ENCODE results near the gene SLC9A8. TPM values are rescaled to one million over a fixed set of nuclear protein-coding genes. Genes with fewer than 3 reads are reported as not detected.

Gene SLC9A8
- total and polyA plus RNA-seq, 2 donors (not counting 1 experiment from before 2014, with no cell fraction given) = 17.8 to 29.7 TPM

DNA sequence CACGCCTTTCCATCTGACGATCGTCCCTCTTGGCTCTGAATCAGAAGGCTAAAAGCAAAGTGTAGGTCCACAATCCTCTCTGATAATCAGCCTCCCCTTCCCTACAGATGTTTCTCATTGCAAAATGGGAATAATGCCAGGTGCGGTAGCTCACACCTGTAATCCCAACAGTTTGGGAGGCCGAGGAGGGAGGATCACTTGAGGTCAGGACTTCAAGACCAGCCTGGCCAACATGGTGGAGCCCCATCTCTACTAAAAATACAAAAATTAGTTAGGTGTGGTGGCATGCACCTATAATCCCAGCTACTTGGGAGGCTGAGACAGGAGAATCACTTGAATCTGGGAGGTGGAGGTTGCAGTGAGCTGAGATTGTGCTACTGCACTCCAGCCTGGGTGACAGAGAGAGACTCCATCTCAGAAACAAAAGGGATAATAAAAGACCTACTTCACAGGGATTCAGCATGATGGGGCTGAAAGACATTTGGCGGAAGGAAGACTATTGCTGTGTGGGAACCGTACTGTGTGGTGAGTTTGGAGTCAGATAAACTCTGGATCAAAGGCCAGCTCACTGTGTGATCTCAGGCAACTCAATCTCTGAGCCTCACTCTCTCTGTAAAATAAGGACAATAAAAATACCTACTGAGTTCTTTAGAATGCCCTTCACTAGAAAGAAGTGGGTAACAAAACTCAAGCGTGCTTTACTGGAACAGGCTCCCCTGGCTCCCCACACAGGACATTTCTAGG is 15.9 kb upstream of the SLC9A8 start:
- TF ChIP-seq EZH2 (IDR thresholded peaks at IDR 0.05; ENCODE audit: borderline replicate concordance, insufficient read depth, low read depth, low read length, poor library complexity, severe bottlenecking) = no peak
- TF ChIP-seq CTCF (IDR thresholded peaks at IDR 0.05) = no peak
- Histone ChIP-seq H3K79me2 (ENCODE audit: control insufficient read depth, insufficient read depth, low read length) (no peaks in the 10 kb centered on the region), H3K4me1 (ENCODE audit: control insufficient read depth in 2 of 2, insufficient read depth in 2 of 2, low read length in 2 of 2) (peaks cover 41 to 49% of the 10 kb centered on the region in 2 donors), H4K20me1 (ENCODE audit: control insufficient read depth, insufficient read depth, low read length, poor library complexity, severe bottlenecking) (no peaks in the 10 kb centered on the region), H2AFZ (ENCODE audit: insufficient read depth, low read depth, low read length, poor library complexity, severe bottlenecking) (no peak overlapping the region), H3K4me2 (replicated peaks; ENCODE audit: low read depth, low read length, poor library complexity, severe bottlenecking) (no peak overlapping the region), H3K36me3 (replicated peaks in 1 of 2; ENCODE audit: control extremely low read depth in 1 of 2, control insufficient read depth in 1 of 2, extremely low read depth in 1 of 2, insufficient read depth in 2 of 2, low read length in 1 of 2) (no peaks in the 10 kb centered on the region), H3K9ac (ENCODE audit: low read length) (no peak overlapping the region), H3K9me3 (ENCODE audit: control extremely low read depth in 1 of 3, control insufficient read depth in 2 of 3, insufficient read depth in 1 of 3, low read length in 2 of 3) (no peaks in the 10 kb centered on the region), H3K27me3 (replicated peaks in 1 of 4; ENCODE audit: control extremely low read depth in 1 of 4, control insufficient read depth in 3 of 4, insufficient read depth in 4 of 4, low read length in 3 of 4) (peaks cover 0 to 14% (median 7%) of the 10 kb centered on the region in 4 experiments), H3K27ac (ENCODE audit: low read length in 2 of 2) (no peak overlapping the region), H3K4me3 (ENCODE audit: control extremely low read depth in 1 of 5, extremely low read depth in 1 of 5, insufficient read depth in 1 of 5, low read depth in 2 of 5, low read length in 4 of 5) (no peak overlapping the region)
- Mint-ChIP-seq H3K27me3 (peaks cover 16% of the 10 kb centered on the region), H3K27ac (peak overlapping the region; percentile 5), H3K9me3 (ENCODE audit: insufficient read depth) (peaks cover 1% of the 10 kb centered on the region), H3K4me3 (no peak overlapping the region), H3K4me1 (peaks cover 44% of the 10 kb centered on the region)
- intact Hi-C loops (cut with micrococcal nuclease) = no loop called here
- DNase-seq = no peak
- ChIA-PET CTCF (no interaction called here), POLR2A (no interaction called here)
- WGBS (ENCODE audit: insufficient coverage) = 96% methylated on average over 6 of the region's 8 CpGs
- no peak for ATAC-seq (ENCODE audit: low read depth)

DNA sequence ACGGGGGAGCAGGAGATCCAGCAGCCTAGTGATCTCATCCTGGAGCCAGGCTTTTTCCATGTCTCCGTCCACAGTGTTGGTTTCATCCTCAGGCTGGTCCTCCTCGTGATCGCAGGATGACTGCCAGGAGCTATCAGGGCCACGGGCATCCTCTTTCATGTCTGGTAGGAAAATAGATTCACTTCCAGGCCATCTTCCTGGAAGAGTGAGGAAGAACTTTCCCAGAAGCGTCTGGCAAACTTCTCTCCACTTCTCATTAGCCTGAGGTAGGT is 15.3 kb upstream of the SLC9A8 start:
- H3K4me1 Mint-ChIP-seq = peaks cover 46% of the 10 kb centered on the region
- no peak for ATAC-seq (ENCODE audit: low read depth)

More for the DNA sequence above, 15.3 kb upstream of the SLC9A8 start:
- ChIA-PET POLR2A (no interaction called here), CTCF (no interaction called here)
- Histone ChIP-seq H3K4me1 (ENCODE audit: control insufficient read depth in 2 of 2, insufficient read depth in 2 of 2, low read length in 2 of 2) (peaks cover 46 to 54% of the 10 kb centered on the region in 2 donors), H3K4me2 (replicated peaks; ENCODE audit: low read depth, low read length, poor library complexity, severe bottlenecking) (no peak overlapping the region), H2AFZ (ENCODE audit: insufficient read depth, low read depth, low read length, poor library complexity, severe bottlenecking) (no peak overlapping the region), H3K4me3 (ENCODE audit: control extremely low read depth in 1 of 5, extremely low read depth in 1 of 5, insufficient read depth in 1 of 5, low read depth in 2 of 5, low read length in 4 of 5) (no peak overlapping the region), H3K27ac (ENCODE audit: low read length in 2 of 2) (no peak overlapping the region), H4K20me1 (ENCODE audit: control insufficient read depth, insufficient read depth, low read length, poor library complexity, severe bottlenecking) (no peaks in the 10 kb centered on the region), H3K9ac (ENCODE audit: low read length) (no peak overlapping the region), H3K27me3 (replicated peaks in 1 of 4; ENCODE audit: control extremely low read depth in 1 of 4, control insufficient read depth in 3 of 4, insufficient read depth in 4 of 4, low read length in 3 of 4) (peaks cover 0 to 14% (median 7%) of the 10 kb centered on the region in 4 experiments), H3K36me3 (replicated peaks in 1 of 2; ENCODE audit: control extremely low read depth in 1 of 2, control insufficient read depth in 1 of 2, extremely low read depth in 1 of 2, insufficient read depth in 2 of 2, low read length in 1 of 2) (no peaks in the 10 kb centered on the region), H3K9me3 (ENCODE audit: control extremely low read depth in 1 of 3, control insufficient read depth in 2 of 3, insufficient read depth in 1 of 3, low read length in 2 of 3) (peaks cover 0 to 5% (median 0%) of the 10 kb centered on the region in 3 donors), H3K79me2 (ENCODE audit: control insufficient read depth, insufficient read depth, low read length) (no peaks in the 10 kb centered on the region)
- peak overlapping the region; percentile 26 for H3K27ac Mint-ChIP-seq
- WGBS (ENCODE audit: insufficient coverage) = 87% methylated on average over 6 of the region's 6 CpGs
- H3K27me3 Mint-ChIP-seq = peaks cover 16% of the 10 kb centered on the region
- no peak overlapping the region for H3K4me3 Mint-ChIP-seq
- no peak for TF ChIP-seq CTCF (IDR thresholded peaks at IDR 0.05)
- no peak for TF ChIP-seq EZH2 (IDR thresholded peaks at IDR 0.05; ENCODE audit: borderline replicate concordance, insufficient read depth, low read depth, low read length, poor library complexity, severe bottlenecking)
- intact Hi-C loops (cut with micrococcal nuclease) = no loop called here
- no peak for DNase-seq
- peaks cover 1% of the 10 kb centered on the region for H3K9me3 Mint-ChIP-seq (ENCODE audit: insufficient read depth)

All from B cell (primary cell).